ENCODE data around the gene CACNA1S. TPM values are rescaled to one million over a fixed set of nuclear protein-coding genes. Genes with fewer than 3 reads are reported as not detected.

Gene CACNA1S
- polyA plus RNA-seq, 1 of the 3 experiments (the other 2 are of a cell fraction) = not detected

GRCh38 chr1:201065686-201066085, 46.5 kb downstream of the CACNA1S start (continued):
- TF ChIP-seq MEF2A (IDR thresholded peaks at IDR 0.05; ENCODE audit: borderline replicate concordance, low read depth) (no peak), RCOR1 (IDR thresholded peaks at IDR 0.05; ENCODE audit: low read length) (no peak), GATA2 (CRISPR knock-in tag; IDR thresholded peaks at IDR 0.05) (no peak), TAF1 (IDR thresholded peaks at IDR 0.05; ENCODE audit: borderline replicate concordance, low read depth, low read length) (no peak), EP300 (IDR thresholded peaks at IDR 0.05; ENCODE audit: borderline replicate concordance in 1 of 2, low read depth in 1 of 2, low read length in 1 of 2) (no peak), CHD2 (IDR thresholded peaks at IDR 0.05; ENCODE audit: low read length, partially characterized antibody) (no peak), JUND (IDR thresholded peaks at IDR 0.05) (no peak), USF1 (IDR thresholded peaks at IDR 0.05; ENCODE audit: borderline replicate concordance, low read depth) (no peak)

- ChIA-PET POLR2A (no interaction called here), CTCF (interaction anchor here (1.0 to 1.9 kb wide), 3 partner anchors 23 to 93 kb away, joined by 3 to 9 read pairs (median 5); no protein-coding TSS in a partner anchor)
- peaks cover 36% of the 10 kb centered on the region for H3K27me3 ChIP-seq (ENCODE audit: insufficient read depth)
- no peaks in the 10 kb centered on the region for H3K9me2 ChIP-seq
- no peak for DNase-seq
- no peaks in the 10 kb centered on the region for H4K20me1 ChIP-seq (ENCODE audit: insufficient read depth)
- no peak overlapping the region for H2AFZ ChIP-seq (ENCODE audit: low read depth)
- no peaks in the 10 kb centered on the region for H3K79me2 ChIP-seq (ENCODE audit: insufficient read depth)
- H3K27ac ChIP-seq (ENCODE audit: low read depth in 2 of 2, low read length in 1 of 2) = no peak overlapping the region
- no peak overlapping the region for H3K9ac ChIP-seq
- no peak overlapping the region for H3K4me2 ChIP-seq
- H3K36me3 ChIP-seq (replicated peaks in 1 of 2; ENCODE audit: control insufficient read depth in 1 of 2, insufficient read depth in 2 of 2, low read length in 1 of 2) = no peaks in the 10 kb centered on the region
- 68% methylated on average over 8 of the region's 8 CpGs for WGBS (ENCODE audit: low lambda C conversion rate)
- no peak overlapping the region for H3K4me3 ChIP-seq (ENCODE audit: low read depth in 2 of 2, low read length in 1 of 2)
- TF ChIP-seq USF1 (IDR thresholded peaks at IDR 0.05; ENCODE audit: borderline replicate concordance, low read depth) (no peak), GABPA (IDR thresholded peaks at IDR 0.05; ENCODE audit: low read depth) (no peak)
- H3F3A ChIP-seq (replicated peaks; ENCODE audit: insufficient read depth) = no peaks in the 10 kb centered on the region
- no peaks in the 10 kb centered on the region for H3K9me3 ChIP-seq
- H3K4me1 ChIP-seq (ENCODE audit: control insufficient read depth in 1 of 2, insufficient read depth in 2 of 2, low read depth in 1 of 2, low read length in 1 of 2) = peaks cover 0 to 7% of the 10 kb centered on the region in 2 experiments; a peak in 1 of 4 replicates
Observed at GRCh38 chr1:201064806-201065205, 47.4 kb downstream of the CACNA1S start.

GRCh38 chr1:201063145-201063544, 49.1 kb downstream of the CACNA1S start:
- no peaks in the 10 kb centered on the region for H4K20me1 ChIP-seq (ENCODE audit: insufficient read depth)
- DNase-seq = no peak
- no peaks in the 10 kb centered on the region for H3K79me2 ChIP-seq (ENCODE audit: insufficient read depth)
- H3K36me3 ChIP-seq (replicated peaks in 1 of 2; ENCODE audit: control insufficient read depth in 1 of 2, insufficient read depth in 2 of 2, low read length in 1 of 2) = no peaks in the 10 kb centered on the region
- peaks cover 0 to 7% of the 10 kb centered on the region in 2 experiments; a peak in 1 of 4 replicates for H3K4me1 ChIP-seq (ENCODE audit: control insufficient read depth in 1 of 2, insufficient read depth in 2 of 2, low read depth in 1 of 2, low read length in 1 of 2)
- no peak overlapping the region for H2AFZ ChIP-seq (ENCODE audit: low read depth)
- H3K9ac ChIP-seq = no peak overlapping the region
- no peaks in the 10 kb centered on the region for H3F3A ChIP-seq (replicated peaks; ENCODE audit: insufficient read depth)
- no peaks in the 10 kb centered on the region for H3K9me3 ChIP-seq
- peaks cover 31% of the 10 kb centered on the region for H3K27me3 ChIP-seq (ENCODE audit: insufficient read depth)
- ChIA-PET POLR2A (no interaction called here), CTCF (interaction anchor here (1.6 kb wide), 2 partner anchors 21 to 91 kb away, joined by 9 to 13 read pairs; no protein-coding TSS in a partner anchor)
- H3K4me2 ChIP-seq = no peak overlapping the region
- 87% methylated on average over 7 of the region's 7 CpGs for WGBS (ENCODE audit: low lambda C conversion rate)
- TF ChIP-seq IRF3 (IDR thresholded peaks at IDR 0.05; ENCODE audit: low read depth, low read length) (no peak), EZH2phosphoT487 (IDR thresholded peaks at IDR 0.05; ENCODE audit: borderline replicate concordance, low read depth) (no peak), TEAD4 (IDR thresholded peaks at IDR 0.05; ENCODE audit: borderline replicate concordance, insufficient read depth) (no peak), PBX3 (IDR thresholded peaks at IDR 0.05) (no peak), RAD21 (IDR thresholded peaks at IDR 0.05; ENCODE audit: low read length) (no peak), JUND (IDR thresholded peaks at IDR 0.05) (no peak), YY1 (IDR thresholded peaks at IDR 0.05; ENCODE audit: low read depth) (no peak), EP300 (IDR thresholded peaks at IDR 0.05; ENCODE audit: borderline replicate concordance in 1 of 2, low read depth in 1 of 2, low read length in 1 of 2) (no peak), MEF2A (IDR thresholded peaks at IDR 0.05; ENCODE audit: borderline replicate concordance, low read depth) (no peak), MAX (IDR thresholded peaks at IDR 0.05; ENCODE audit: low read depth) (no peak), USF2 (IDR thresholded peaks at IDR 0.05; ENCODE audit: borderline replicate concordance, low read depth, low read length) (no peak), SMC3 (IDR thresholded peaks at IDR 0.05; ENCODE audit: low read depth, low read length) (no peak)
- H3K4me3 ChIP-seq (ENCODE audit: low read depth in 2 of 2, low read length in 1 of 2) = no peak overlapping the region
- no peak overlapping the region for H3K27ac ChIP-seq (ENCODE audit: low read depth in 2 of 2, low read length in 1 of 2)
- H3K9me2 ChIP-seq = no peaks in the 10 kb centered on the region

All from SK-N-SH (cell line).